Gastroesophageal sphincter (tissue), 3 donors: ENCODE results near the gene NTN5.

Experiments
- CTCF ChIP-seq, 4 experiments: fragments of 200-600 bp in 2 of 4; fragments of 450-650 bp in 2 of 4; sonication (generic) in 1 of 4; IDR thresholded peaks; one replicate each; pipeline ENCODE4 v1.5.1; 2017 to 2019; ENCODE audit warnings: antibody characterized with exemption in 4 of 4, mild to moderate bottlenecking in 2 of 4, moderate library complexity in 2 of 4
- POLR2A ChIP-seq, 2 donors: fragments of 450-650 bp; IDR thresholded peaks; one replicate each; pipeline ENCODE4 v1.6.1; 2017; ENCODE audit warnings: antibody characterized with exemption in 2 of 2, mild to moderate bottlenecking in 2 of 2, moderate library complexity in 1 of 2

GRCh38 chr19:48637948-48638830 is 34.6 kb downstream of the NTN5 start:
- TF ChIP-seq CTCF (IDR thresholded peaks at IDR 0.05): peak in 1 of 4 experiments; percentile 33
- peak; percentile 17 to 57 for TF ChIP-seq POLR2A (IDR thresholded peaks at IDR 0.05)
